Muscle layer of duodenum (tissue), 2 donors: Measurements from ENCODE around the gene GPR180.

Source experiments
- H3K27ac ChIP-seq: one replicate; pipeline ENCODE4 v1.7.0; 2013; ENCODE audit warnings: mild to moderate bottlenecking, low read length
- H3K27me3 ChIP-seq: one replicate; pipeline ENCODE4 v1.7.0; 2013; ENCODE audit warnings: low read depth, mild to moderate bottlenecking, control low read depth, low read length
- H3K36me3 ChIP-seq, 2 donors: one replicate each; pipeline ENCODE4 v1.7.0; 2013; ENCODE audit warnings: low read length in 2 of 2, control low read depth in 1 of 2, mild to moderate bottlenecking in 1 of 2; ENCODE audit not compliant: insufficient read depth in 2 of 2, control insufficient read depth in 1 of 2
- H3K4me1 ChIP-seq, 2 donors: one replicate each; pipeline ENCODE4 v1.7.0; 2013; ENCODE audit warnings: low read length in 2 of 2, mild to moderate bottlenecking in 2 of 2, control low read depth in 1 of 2, moderate library complexity in 1 of 2; ENCODE audit not compliant: insufficient read depth in 2 of 2, control insufficient read depth in 1 of 2
- H3K4me3 ChIP-seq, 2 donors: one replicate each; pipeline ENCODE4 v1.7.0; 2013; ENCODE audit warnings: low read length in 2 of 2, low read depth in 1 of 2, mild to moderate bottlenecking in 1 of 2
- H3K9me3 ChIP-seq, 2 donors: one replicate each; pipeline ENCODE4 v1.7.0; 2013; ENCODE audit warnings: low read length in 2 of 2, control low read depth in 1 of 2, mild to moderate bottlenecking in 1 of 2; ENCODE audit not compliant: control insufficient read depth in 1 of 2
- donor health status: healthy.

Gene GPR180

GRCh38 chr13:94598281-94598680, 3.4 kb upstream of the GPR180 start:
- Histone ChIP-seq H3K4me3 (no peak overlapping the region), H3K4me1 (peaks cover 17 to 26% of the 10 kb centered on the region in 2 donors), H3K27me3 (no peaks in the 10 kb centered on the region), H3K36me3 (no peaks in the 10 kb centered on the region), H3K27ac (no peak overlapping the region), H3K9me3 (no peaks in the 10 kb centered on the region)

GRCh38 chr13:94599877-94600276, 1.8 kb upstream of the GPR180 start:
- no peaks in the 10 kb centered on the region for H3K27me3 ChIP-seq
- peaks cover 4 to 14% of the 10 kb centered on the region in 2 donors for H3K4me1 ChIP-seq
- H3K4me3 ChIP-seq, result no peak overlapping the region
- no peaks in the 10 kb centered on the region for H3K36me3 ChIP-seq
- H3K27ac ChIP-seq, result no peak overlapping the region
- no peaks in the 10 kb centered on the region for H3K9me3 ChIP-seq

- Histone ChIP-seq H3K4me1 (peaks cover 0 to 8% of the 10 kb centered on the region in 2 donors), H3K27ac (peak overlapping the region; percentile 24), H3K9me3 (no peaks in the 10 kb centered on the region), H3K36me3 (peaks cover 3 to 17% of the 10 kb centered on the region in 2 donors), H3K27me3 (no peaks in the 10 kb centered on the region), H3K4me3 (peak overlapping the region; percentile 81 to 84)
Observed at GRCh38 chr13:94602467-94602866, 810 bp downstream of the GPR180 start.

- Histone ChIP-seq H3K4me1 (peaks cover 0 to 8% of the 10 kb centered on the region in 2 donors), H3K36me3 (peaks cover 8 to 23% of the 10 kb centered on the region in 2 donors), H3K27me3 (no peaks in the 10 kb centered on the region), H3K9me3 (no peaks in the 10 kb centered on the region), H3K27ac (no peak overlapping the region), H3K4me3 (no peak overlapping the region)
Observed at GRCh38 chr13:94607056-94607455, 5.4 kb downstream of the GPR180 start.

GRCh38 chr13:94607939-94608338, 6.3 kb downstream of the GPR180 start:
- Histone ChIP-seq H3K36me3 (peaks cover 11 to 23% of the 10 kb centered on the region in 2 donors), H3K4me1 (peaks cover 0 to 4% of the 10 kb centered on the region in 2 donors), H3K4me3 (no peak overlapping the region), H3K9me3 (no peaks in the 10 kb centered on the region), H3K27ac (no peak overlapping the region), H3K27me3 (no peaks in the 10 kb centered on the region)

GRCh38 chr13:94608586-94608985, 6.9 kb downstream of the GPR180 start:
- H3K27ac ChIP-seq, result no peak overlapping the region
- H3K27me3 ChIP-seq, result no peaks in the 10 kb centered on the region
- H3K9me3 ChIP-seq, result no peaks in the 10 kb centered on the region

GRCh38 chr13:94609196-94609595, 7.5 kb downstream of the GPR180 start:
- no peak overlapping the region for H3K4me3 ChIP-seq
- no peaks in the 10 kb centered on the region for H3K4me1 ChIP-seq
- H3K9me3 ChIP-seq, result no peaks in the 10 kb centered on the region
- peaks cover 11 to 28% of the 10 kb centered on the region in 2 donors for H3K36me3 ChIP-seq
- no peak overlapping the region for H3K27ac ChIP-seq
- no peaks in the 10 kb centered on the region for H3K27me3 ChIP-seq

More at GRCh38 chr13:94608586-94608985, 6.9 kb downstream of the GPR180 start:
- no peak overlapping the region for H3K4me3 ChIP-seq
- no peaks in the 10 kb centered on the region for H3K4me1 ChIP-seq
- H3K36me3 ChIP-seq, result peaks cover 11 to 23% of the 10 kb centered on the region in 2 donors

- H3K4me3 ChIP-seq, result no peak overlapping the region
- no peak overlapping the region for H3K27ac ChIP-seq
- H3K36me3 ChIP-seq, result peaks cover 20 to 28% of the 10 kb centered on the region in 2 donors
- H3K4me1 ChIP-seq, result no peaks in the 10 kb centered on the region
- H3K27me3 ChIP-seq, result no peaks in the 10 kb centered on the region
- no peaks in the 10 kb centered on the region for H3K9me3 ChIP-seq
Observed at GRCh38 chr13:94610475-94610874, 8.8 kb downstream of the GPR180 start.

- H3K9me3 ChIP-seq, result no peaks in the 10 kb centered on the region
- H3K36me3 ChIP-seq, result peaks cover 17 to 18% of the 10 kb centered on the region in 2 donors
- no peak overlapping the region for H3K27ac ChIP-seq
- no peak overlapping the region for H3K4me3 ChIP-seq
- no peaks in the 10 kb centered on the region for H3K4me1 ChIP-seq
- no peaks in the 10 kb centered on the region for H3K27me3 ChIP-seq
Observed at GRCh38 chr13:94612050-94612449, 10.4 kb downstream of the GPR180 start.

GRCh38 chr13:94613051-94613450, 11.4 kb downstream of the GPR180 start:
- peaks cover 14 to 17% of the 10 kb centered on the region in 2 donors for H3K36me3 ChIP-seq
- no peaks in the 10 kb centered on the region for H3K27me3 ChIP-seq
- H3K27ac ChIP-seq, result no peak overlapping the region
- H3K4me1 ChIP-seq, result no peaks in the 10 kb centered on the region
- H3K4me3 ChIP-seq, result no peak overlapping the region
- H3K9me3 ChIP-seq, result no peaks in the 10 kb centered on the region

- H3K4me3 ChIP-seq, result no peak overlapping the region
- H3K9me3 ChIP-seq, result no peaks in the 10 kb centered on the region
- H3K36me3 ChIP-seq, result peaks cover 9 to 19% of the 10 kb centered on the region in 2 donors
- no peaks in the 10 kb centered on the region for H3K27me3 ChIP-seq
- H3K4me1 ChIP-seq, result no peaks in the 10 kb centered on the region
- H3K27ac ChIP-seq, result no peak overlapping the region
Observed at GRCh38 chr13:94617389-94618000, 15.8 kb downstream of the GPR180 start.
